Measurements from ENCODE around the gene GLB1L2.

The GLB1L2 gene

DNA sequence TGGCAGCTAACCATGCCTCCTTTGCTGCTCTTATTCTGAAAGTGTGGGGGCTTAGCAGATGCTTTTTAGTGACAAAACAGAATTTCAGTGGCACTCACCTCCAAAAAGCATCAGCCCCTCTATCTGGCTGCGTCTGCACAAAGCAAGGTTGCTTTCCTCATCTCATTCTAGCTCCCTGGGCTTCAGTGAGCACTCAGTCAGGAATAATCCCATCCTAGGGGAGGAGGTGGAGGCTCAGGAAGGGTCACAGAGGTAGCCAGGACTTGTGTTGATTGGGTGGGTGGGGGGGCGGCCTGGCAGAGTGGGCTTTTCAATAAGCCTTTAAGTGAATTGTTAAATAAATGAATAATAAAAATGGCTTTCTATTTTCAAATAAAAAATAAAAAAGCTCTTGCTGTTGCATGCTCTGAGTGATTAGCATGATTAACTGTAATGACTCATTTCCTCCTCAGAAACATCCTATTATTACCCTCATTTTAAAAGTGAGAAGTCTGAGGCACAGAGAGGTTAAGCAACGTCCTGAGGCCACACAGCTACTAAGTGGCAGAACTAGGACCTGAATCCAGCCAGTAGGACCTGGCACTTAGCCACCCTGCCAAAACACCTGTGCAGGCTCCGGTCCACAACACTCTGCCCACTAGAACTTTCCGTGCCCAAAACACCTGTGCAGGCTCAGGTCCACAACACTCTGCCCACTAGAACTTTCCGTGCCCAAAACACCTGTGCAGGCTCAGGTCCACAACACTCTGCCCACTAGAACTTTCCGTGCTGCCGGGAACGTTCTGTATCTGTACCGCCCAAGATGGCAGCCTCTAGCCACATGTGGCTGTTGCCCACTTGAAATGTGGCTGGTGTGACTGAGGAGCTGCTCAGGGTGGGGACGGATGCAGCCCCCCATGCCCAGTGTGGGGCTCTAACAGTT lies 74.7 kb downstream of the GLB1L2 start:
- no peak for DNase-seq

DNA sequence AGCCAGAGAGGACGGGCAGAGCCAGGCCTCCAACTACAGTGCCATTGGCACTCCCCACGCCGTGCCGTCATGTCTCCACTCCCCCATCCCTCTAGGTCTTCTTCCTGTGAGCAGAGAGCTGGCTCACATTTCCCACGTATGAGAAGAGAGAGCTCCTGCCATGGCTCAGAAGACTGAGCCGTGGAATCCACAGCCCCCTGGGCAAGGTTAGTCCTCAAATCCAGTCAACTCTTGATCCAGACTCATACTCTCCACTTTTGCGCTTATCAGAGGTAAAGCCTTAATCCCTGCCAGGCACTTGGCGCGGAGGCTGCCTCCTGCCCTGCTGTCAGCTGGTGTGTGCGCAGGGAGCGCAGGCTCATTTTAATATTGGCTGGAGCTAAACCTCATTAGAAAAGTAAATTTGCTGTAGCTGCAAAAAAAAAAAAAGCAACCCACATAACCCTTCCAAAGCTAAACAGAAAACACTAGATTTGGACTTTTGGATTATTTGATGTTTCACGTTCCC lies 75.6 kb downstream of the GLB1L2 start:
- DNase-seq, result no peak

DNA sequence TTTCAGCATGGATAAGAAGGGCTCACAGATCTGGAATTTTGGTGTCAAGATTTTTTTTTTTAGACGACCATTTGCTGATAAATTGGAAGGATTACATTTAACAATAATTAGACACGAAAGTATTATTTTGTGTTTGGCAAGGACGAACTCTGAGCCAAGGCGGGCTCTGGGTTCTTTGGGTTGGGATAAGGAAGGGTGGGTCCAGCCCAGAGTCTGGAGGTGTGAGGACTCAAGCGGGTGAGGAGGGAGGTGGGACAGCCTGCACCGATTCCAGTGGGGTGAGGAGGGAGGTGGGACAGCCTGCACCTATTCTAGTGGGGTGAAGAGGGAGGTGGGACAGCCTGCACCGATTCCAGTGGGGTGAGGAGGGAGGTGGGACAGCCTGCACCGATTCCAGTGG lies 76.1 kb downstream of the GLB1L2 start:
- no peak for DNase-seq

DNA sequence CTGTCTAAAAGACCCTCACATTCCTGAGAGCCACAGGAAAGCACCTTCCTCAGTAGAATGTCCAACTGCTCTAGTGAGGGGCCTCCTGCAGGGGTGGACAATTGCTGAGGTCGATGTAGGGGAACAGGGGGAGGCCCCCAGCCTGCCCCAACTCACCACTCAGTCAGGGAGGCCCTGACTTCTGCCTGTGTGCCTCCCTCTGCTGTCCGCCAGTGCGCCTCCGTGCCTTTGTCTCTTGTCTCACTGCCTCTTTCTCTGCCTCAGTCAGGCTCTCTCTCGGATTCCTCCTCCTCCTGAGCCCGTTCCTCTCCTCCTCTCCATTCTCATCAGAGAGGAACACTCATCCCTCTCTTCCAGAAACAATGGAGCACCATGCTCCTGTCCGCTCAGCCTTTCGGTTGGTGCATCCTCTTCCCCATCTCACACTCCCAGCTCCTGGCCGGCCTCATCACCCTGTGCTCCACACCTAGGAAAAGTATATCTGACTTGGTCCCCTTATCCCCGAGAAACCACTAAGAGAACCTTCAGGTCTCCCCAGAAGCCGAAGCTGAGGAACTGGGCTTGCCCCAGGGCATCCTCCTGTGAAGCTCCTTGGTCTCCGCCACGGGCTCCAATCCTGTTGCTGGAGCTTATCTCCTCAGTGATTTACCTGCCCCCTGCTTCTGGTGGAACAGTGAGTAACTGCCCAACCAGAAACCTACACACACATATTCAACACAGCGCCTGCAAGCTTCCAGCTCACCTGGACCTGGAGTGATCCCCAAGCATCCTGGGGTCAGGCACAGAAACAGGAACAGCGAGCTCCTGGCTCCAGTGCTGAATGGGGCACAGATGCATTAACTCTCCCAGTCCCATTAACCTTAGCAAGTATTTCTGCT lies 78.0 kb downstream of the GLB1L2 start:
- DNase-seq, result no peak

DNA sequence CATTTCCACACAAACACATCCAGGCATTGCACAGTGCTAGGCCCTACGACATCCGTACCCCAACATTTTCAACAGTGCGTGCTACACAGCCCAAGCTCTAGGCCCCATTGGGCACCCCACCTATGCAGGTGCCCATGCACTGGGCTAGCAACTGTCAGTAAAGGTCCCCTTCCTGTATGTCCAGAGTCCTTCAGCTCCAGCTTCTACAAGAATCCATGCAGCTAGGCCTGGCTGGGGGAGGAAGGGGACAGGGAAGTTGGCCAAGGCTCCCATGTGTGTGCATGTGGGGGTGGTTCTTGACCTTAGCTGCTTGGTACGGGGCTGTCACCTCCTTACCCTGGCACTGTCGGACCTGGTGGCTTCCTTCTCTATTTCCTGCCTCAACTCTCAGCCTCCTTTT lies 79.0 kb downstream of the GLB1L2 start:
- DNase-seq, result no peak

DNA sequence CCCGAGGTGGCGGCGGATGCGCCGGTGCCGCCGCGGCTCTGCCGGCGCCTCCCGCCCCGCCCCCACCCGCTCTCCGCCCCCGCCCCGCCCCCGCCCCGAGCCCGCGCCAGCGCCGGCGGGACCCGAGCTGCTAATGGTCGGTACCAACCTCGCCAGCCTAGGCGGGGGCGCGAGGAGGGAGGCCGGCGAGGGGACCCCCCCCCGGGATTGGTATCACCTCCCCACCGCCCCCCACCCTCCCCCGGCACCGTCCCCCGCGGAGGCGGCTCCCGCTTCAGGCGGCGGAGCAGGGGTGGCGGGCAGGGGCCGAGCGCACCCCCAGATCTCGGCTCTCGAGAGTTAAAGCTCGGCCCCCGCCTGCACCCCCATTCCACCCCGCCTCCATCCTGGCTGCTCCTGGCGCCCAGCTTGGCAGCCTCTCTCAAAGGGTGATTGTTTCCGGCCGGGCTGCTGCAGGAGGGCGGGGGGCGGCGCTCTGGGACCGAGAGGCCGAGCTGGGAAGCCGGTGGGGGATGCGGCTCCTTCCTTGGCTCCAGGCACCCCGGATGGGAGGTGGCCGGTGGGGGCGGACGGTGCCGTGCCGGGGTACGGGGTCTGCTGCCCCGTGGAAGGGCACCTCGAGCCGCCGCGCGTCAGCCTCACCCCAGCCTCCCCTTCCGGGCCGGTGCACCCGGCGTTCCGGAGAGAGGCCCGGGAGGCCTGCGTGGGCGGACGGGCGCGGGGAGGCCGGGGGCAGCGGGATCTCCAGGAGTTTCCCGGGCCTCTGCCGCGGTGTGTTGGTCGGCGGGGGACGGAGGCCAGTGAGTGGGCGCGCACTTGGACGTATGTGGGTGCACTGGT lies 80.6 kb downstream of the GLB1L2 start, which contains the start of gene B3GAT1:
Gene B3GAT1 (minus strand): TSS at position 40 of the 840 bp plus-strand sequence. CDS start 24,583 bp downstream, outside the sequence.
- peak in 1 of 2 experiments; percentile 39 for DNase-seq

DNA sequence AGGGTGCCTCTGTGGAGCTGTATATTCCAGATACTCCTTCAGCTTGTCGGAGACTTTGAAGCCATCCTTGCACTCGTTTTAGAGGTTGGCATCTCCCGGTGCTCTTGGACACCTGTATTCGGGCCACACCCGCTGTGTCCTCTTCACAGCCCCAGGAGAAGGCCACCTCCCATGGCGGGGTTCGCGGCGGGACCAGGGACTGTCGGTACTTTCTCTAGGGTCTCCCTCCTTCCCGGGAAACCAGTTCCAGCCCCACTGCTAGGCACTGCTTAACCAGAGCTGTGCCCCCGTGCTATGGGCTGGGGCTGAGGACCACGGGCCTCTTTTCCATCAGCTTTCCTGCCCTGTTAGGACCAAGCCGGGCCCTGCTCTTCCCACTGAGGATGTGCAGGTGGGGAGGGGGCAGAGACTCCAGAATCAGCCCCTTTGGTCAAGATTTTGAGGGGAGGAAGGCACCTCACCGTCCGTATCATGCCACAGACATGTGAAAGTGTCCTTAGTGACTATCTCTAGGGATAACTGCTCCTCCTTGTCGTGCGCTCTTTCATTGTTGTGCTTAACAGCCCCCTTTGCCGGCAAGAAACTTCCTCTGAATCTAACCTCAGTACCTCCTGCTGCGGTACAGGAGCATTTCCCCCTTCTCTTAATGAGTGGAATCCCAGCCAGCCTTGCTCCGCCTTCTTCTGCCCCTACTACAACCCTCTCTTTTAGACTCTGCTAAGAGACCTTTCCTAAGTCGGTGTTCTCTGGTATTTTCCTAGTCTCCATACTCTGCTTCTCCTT lies 81.4 kb downstream of the GLB1L2 start:
- no peak for DNase-seq

DNA sequence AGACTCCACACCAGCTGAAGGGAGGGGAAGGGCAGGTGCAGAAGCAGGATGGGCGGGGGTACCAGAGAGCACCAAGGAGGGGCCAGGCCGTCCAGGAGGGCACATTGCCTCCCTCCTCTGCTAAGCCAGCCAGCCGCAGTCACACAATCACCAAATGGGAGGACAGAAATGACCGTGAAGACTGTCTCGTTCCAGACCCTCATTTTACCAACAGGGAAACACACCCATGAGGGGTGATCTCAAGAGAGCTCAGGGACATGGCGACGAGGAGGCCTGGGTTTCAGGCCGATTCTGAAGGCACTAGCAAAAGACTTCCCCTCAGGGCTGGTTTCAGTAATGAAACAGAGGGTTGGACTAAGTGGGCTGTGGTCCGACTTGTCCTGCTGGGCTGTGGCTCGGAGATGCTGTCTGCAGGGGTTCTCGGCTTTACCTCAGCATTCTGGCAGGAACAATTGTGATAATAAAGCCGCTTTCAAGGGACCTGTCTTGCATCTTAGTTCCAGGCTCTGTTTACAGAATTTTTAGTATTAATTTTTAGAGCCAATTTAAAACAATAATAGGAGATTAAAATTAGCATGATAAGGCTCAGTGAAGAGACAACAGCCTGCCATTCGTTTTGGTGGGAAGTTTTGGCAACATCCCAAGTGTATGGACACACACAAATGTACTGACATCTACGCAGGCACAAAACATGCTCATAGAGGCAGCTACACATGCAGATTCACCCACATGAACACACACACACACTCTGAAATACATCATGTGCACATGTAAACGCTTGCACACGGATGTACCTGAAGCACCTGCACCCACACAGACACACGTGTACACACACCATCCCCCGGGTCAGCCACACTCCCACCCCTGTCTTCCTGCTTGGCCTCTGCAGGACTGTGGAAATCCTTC lies 82.3 kb downstream of the GLB1L2 start:
- DNase-seq, result no peak

DNA sequence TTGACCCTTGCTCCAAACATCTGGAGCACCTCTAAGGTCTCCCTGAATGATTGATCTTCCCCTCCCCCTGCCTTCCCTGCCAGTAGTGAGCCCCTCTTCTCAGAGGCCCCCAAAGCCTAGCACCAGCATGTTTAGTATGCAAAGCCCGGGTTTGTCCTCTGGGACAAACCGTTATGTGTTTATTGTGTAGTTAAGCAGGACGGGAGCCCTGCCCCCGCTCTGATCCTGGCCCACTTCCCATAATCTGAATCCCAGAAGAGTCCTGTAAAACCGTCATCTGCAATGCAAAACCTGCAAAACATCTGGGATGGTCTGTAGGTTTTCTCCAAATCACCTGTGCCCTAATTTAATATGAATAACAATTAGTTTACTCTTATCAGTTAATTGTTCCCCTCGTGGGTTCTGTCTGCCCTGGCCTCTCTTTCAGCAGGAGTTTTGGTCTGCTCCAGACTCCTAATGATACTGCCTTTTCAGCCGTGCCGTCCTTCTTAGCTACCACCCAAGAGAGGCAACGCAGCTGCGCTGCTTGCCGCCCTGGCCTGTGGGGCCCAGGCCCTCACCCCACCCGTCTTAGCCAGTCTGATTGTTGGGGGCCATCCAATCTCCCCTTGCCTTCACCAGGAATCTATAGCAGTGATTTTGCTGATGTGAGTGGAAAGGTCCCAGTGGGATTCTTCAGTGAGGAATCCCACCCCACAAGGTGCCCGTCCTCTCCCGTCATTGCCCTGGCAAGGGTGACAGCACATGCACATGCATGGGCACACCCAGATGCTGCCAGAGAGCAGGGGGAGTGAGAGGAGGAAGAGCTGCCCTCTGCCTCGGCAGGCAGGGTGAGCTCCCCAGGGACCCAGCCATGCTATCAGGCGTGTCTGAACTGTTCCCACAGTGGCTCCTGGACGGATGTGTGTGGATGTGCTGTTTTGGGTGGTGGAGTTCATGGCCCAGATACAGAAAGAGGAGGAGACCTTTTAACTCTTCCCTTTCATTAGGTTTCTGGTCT lies 83.3 kb downstream of the GLB1L2 start:
- DNase-seq, result no peak

DNA sequence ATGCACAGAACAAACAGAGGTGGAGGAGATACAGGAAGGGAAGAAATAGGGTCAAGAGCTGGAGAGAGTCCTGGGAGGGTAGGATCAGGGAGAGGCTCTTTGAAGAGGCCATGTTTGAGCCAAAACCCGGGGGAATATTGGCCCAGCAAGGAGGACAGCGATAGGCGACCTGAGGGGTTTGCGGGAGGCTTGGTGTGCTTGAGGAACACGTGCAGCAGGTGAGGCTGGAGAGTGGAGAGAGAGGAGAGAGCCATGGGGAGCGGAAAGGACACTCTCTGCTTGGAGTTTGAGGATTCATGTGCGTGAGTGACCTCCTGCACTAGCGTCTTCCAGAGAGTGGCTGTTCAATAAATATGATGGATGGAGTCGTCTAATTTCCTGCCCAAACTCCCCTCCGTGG lies 84.9 kb downstream of the GLB1L2 start:
- DNase-seq, result no peak

DNA sequence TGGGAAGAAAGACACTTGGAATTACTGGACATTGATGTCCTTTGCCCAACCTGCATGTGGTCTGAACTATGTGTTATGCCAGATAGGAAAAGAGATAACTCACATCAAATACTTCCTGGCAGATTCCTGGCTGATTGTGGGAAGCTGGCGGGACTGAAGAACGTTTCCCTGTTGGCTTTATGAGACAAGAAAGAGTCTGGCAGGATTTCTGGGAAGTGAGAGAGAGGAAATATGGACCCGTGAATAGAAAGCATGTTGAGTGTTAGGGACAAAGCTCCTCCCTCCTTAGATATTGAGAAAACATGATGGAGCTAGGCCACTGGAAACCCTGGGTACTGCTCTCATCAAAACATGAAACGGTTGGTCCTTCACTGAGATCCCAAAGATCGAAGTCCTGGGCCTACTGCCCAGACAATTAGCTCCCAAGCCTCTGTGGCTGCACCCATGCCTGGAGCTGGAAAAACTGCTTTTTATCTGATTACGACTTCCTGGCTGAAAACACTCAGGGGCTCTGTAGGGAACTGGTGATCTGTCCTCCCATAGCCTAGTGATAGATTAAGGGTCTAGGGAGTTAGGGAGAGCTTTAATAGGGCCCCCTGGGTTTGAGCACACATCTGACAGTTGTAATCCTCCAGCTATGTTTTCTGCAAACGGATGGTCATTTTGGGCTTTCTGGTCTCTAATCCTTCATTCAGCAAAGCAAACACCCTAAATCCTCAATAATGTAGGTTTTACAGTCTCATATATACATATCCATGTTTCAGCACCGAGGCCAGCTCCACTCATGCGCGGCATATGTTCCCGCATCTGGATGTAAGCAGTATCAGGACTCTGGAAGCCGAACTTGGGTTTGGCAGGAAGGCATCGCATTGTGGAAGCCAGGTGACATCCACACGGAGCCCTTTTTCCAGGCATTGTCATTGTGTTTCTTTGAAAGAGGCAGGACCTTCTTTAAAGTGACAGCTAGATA lies 86.4 kb downstream of the GLB1L2 start:
- no peak for DNase-seq

DNA sequence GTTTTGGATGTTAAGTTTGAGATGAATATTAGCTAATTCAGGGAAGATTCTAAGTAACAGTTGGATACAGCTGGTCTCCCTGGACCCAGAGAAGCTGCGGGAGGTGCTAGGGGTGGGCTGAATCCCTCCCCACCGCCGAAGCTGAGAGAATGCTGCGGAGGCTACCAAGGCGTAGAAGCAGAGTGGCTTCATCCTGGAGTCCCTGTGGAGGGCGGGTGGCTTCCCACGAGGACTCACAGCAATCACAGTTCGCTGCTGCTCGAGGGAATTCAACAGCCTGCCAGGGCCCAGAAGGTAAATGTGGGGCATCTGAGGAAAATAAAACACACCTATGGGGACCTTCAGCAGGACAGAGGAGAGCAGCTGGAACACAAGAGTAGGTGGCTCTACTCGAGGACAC lies 91.3 kb downstream of the GLB1L2 start:
- no peak for DNase-seq

DNA sequence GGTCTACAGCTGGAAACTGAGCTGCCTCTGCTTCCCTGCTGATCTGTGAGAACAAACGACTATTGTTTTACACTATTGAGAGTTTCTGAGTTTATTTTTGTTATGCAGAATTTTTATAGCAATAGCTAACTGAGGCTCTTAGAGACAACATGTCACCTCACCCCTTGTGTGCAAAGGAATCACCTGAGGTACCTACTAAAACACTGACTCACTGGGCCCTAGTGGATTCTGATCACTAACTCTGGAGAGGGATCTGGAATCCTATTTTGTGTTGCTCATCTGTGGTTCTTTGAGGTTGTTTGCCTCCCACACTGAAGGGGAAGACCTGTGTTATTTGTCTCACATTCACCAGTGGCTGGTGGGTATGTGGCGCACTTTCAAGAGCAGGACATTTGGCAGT lies 93.6 kb downstream of the GLB1L2 start:
- no peak for DNase-seq
